ENCODE data around the gene FNDC3B. TPM values are rescaled to one million over a fixed set of nuclear protein-coding genes. Genes with fewer than 3 reads are reported as not detected.

FNDC3B gene
- total RNA-seq, 4 donors from 2014 or later, result 23.9 to 61.9 (median 37.0) TPM

- no peak for DNase-seq (ENCODE audit: low spot score in 2 of 2)
- TF ChIP-seq CTCF (IDR thresholded peaks at IDR 0.05) (no peak), EP300 (IDR thresholded peaks at IDR 0.05) (no peak), POLR2A (IDR thresholded peaks at IDR 0.05) (no peak), POLR2AphosphoS5 (IDR thresholded peaks at IDR 0.05) (no peak)
- Histone ChIP-seq H3K4me3 (no peak overlapping the region), H3K4me1 (peaks cover 31% of the 10 kb centered on the region), H3K9me3 (no peaks in the 10 kb centered on the region), H3K36me3 (no peaks in the 10 kb centered on the region), H3K27ac (no peak overlapping the region), H3K27me3 (no peaks in the 10 kb centered on the region)
- WGBS, result 79% methylated on average over 3 of the region's 3 CpGs
Measured at GRCh38 chr3:172167892-172168648, 128.7 kb downstream of the FNDC3B start.

DNA sequence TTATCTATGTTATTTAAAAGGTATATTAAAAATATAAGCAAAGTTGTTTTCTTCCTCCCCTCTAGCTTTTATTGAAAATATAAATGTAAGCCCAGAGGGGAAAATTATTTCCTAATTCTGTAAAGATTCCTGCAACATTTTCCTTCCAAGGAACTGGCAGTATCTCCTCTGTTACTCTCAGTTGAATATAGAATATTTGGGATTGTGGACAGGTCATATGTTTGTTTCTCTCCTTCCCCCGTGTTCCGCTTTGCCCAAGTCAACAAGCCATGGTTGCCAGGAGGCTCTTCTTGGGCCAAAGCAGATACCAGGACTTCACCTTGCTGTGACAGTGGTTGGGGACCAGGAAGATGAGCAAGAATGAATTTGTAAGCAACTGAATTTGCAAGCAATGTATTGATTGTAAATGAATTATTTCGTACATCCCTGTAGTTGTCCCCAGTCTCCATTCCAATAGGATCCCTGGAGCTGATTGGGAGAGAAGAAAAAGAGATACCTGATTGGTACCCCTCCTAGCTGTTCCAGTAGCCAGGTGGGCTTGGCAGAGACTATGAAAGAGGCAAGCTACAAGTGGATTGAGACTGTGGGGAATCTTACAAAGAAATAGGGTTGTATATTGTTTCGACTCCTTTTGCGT is 130.8 kb downstream of the FNDC3B start:
- 94% methylated on average over 5 of the region's 5 CpGs for WGBS
- Histone ChIP-seq H3K4me3 (no peak overlapping the region), H3K27me3 (no peaks in the 10 kb centered on the region), H3K27ac (no peak overlapping the region), H3K4me1 (peaks cover 31% of the 10 kb centered on the region), H3K9me3 (no peaks in the 10 kb centered on the region), H3K36me3 (no peaks in the 10 kb centered on the region)
- no peak for TF ChIP-seq POLR2A (IDR thresholded peaks at IDR 0.05)
- no peak for TF ChIP-seq EP300 (IDR thresholded peaks at IDR 0.05)
- TF ChIP-seq CTCF (IDR thresholded peaks at IDR 0.05), result no peak
- TF ChIP-seq POLR2AphosphoS5 (IDR thresholded peaks at IDR 0.05), result no peak
- DNase-seq (ENCODE audit: low spot score in 2 of 2), result no peak

DNA sequence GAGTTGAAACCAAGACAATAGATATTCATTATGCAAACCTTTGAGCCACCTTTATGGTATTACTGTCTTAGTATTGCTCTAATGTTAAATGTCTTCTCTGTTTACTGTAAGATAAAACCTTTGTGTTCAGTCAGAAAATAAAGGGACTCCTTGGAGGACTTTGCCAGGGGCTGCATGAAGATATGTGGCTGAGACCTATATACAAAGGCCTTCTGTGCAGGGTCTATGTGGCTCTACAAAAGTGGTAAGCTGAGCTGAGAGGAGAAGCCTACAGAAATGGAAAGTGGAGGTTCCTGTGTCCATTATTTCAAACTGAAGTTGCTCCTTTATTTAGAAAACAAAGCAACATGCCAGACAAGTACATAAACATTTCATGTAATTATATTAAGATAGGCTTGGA is 131.5 kb downstream of the FNDC3B start:
- Histone ChIP-seq H3K4me1 (peaks cover 31% of the 10 kb centered on the region), H3K27me3 (no peaks in the 10 kb centered on the region), H3K36me3 (no peaks in the 10 kb centered on the region), H3K9me3 (no peaks in the 10 kb centered on the region), H3K27ac (no peak overlapping the region), H3K4me3 (no peak overlapping the region)
- TF ChIP-seq EP300 (IDR thresholded peaks at IDR 0.05), result no peak
- no peak for TF ChIP-seq POLR2A (IDR thresholded peaks at IDR 0.05)
- TF ChIP-seq CTCF (IDR thresholded peaks at IDR 0.05), result no peak
- TF ChIP-seq POLR2AphosphoS5 (IDR thresholded peaks at IDR 0.05), result no peak
- no peak for DNase-seq (ENCODE audit: low spot score in 2 of 2)

- H3K36me3 ChIP-seq, result no peaks in the 10 kb centered on the region
- DNase-seq (ENCODE audit: low spot score in 2 of 2), result no peak
- no peak for TF ChIP-seq POLR2AphosphoS5 (IDR thresholded peaks at IDR 0.05)
- no peak for TF ChIP-seq CTCF (IDR thresholded peaks at IDR 0.05)
- no peak for TF ChIP-seq POLR2A (IDR thresholded peaks at IDR 0.05)
- no peak for TF ChIP-seq EP300 (IDR thresholded peaks at IDR 0.05)
- H3K4me1 ChIP-seq, result peaks cover 38% of the 10 kb centered on the region
- H3K27ac ChIP-seq, result no peak overlapping the region
- H3K4me3 ChIP-seq, result no peak overlapping the region
- H3K27me3 ChIP-seq, result no peaks in the 10 kb centered on the region
- H3K9me3 ChIP-seq, result no peaks in the 10 kb centered on the region
- WGBS, result 73% methylated on average over 2 of the region's 2 CpGs
Measured at GRCh38 chr3:172171396-172172075, 132.2 kb downstream of the FNDC3B start.

All from suprapubic skin (tissue), 4 donors.